IMR-90 (cell line): ENCODE data around the gene SNRPD3. TPM values are rescaled to one million over a fixed set of nuclear protein-coding genes. Genes with fewer than 3 reads are reported as not detected.

Source experiments
- ATAC-seq: fragments of 200-7000 bp; cut with Tn5 transposase; 2 replicates; pipeline ENCODE4 v1.9.1; 2020; ENCODE audit warnings: low read depth, mild to moderate bottlenecking, moderate library complexity
- BruUV-seq: library from RNA; stranded (reverse); fragments of 400-500 nt; replicated peaks from 2 replicates; lab custom pipeline; 2021; lab: Mats Ljungman, UMichigan
- CTCF ChIA-PET: fragments of 300-600 bp; formaldehyde crosslinking; extraction: SDS; loops from one replicate; lab custom pipeline; 2021; ENCODE audit warnings: antibody characterized with exemption; lab: Yijun Ruan, JAX
- POLR2A ChIA-PET: fragments of 300-600 bp; sonication (Branson Sonifier 250); formaldehyde crosslinking; loops from one replicate; lab custom pipeline; 2022; ENCODE audit warnings: antibody characterized with exemption; ENCODE audit not compliant: unreplicated experiment; lab: Charles Lee
- DNase-seq: peaks from one replicate; pipeline ENCODE4 v3.0.0; 2013
- H2AFZ ChIP-seq: replicated peaks from 2 replicates; pipeline ENCODE3; 2013; ENCODE audit warnings: low read length, mild to moderate bottlenecking; ENCODE audit not compliant: poor library complexity
- H2AK5ac ChIP-seq: 2 replicates; pipeline ENCODE4 v1.6.1; 2013; ENCODE audit warnings: low read depth, low read length, inconsistent platforms
- H2AK9ac ChIP-seq: replicated peaks from 2 replicates; pipeline ENCODE3; 2013; ENCODE audit warnings: mild to moderate bottlenecking, low read depth, low read length, moderate library complexity; ENCODE audit not compliant: poor library complexity
- H2BK120ac ChIP-seq: 2 replicates; pipeline ENCODE4 v1.6.1; 2013; ENCODE audit warnings: low read depth, low read length, inconsistent platforms
- H2BK15ac ChIP-seq: 3 replicates; pipeline ENCODE4 v1.6.1; 2013; ENCODE audit warnings: low read depth, low read length, inconsistent platforms
- H2BK20ac ChIP-seq: 2 replicates; pipeline ENCODE4 v1.6.1; 2013; ENCODE audit warnings: low read depth, mild to moderate bottlenecking, inconsistent platforms, low read length, moderate library complexity
- H2BK5ac ChIP-seq: 2 replicates; pipeline ENCODE4 v1.6.1; 2013; ENCODE audit warnings: mild to moderate bottlenecking, low read depth, low read length, inconsistent platforms; ENCODE audit not compliant: poor library complexity, severe bottlenecking
- H3K14ac ChIP-seq: replicated peaks from 2 replicates; pipeline ENCODE4 v1.6.1; 2013; ENCODE audit warnings: low read depth, low read length, inconsistent platforms
- H3K18ac ChIP-seq: 2 replicates; pipeline ENCODE4 v1.6.1; 2013; ENCODE audit warnings: low read depth, low read length, control low read depth
- H3K23ac ChIP-seq: 2 replicates; pipeline ENCODE4 v1.6.1; 2013; ENCODE audit warnings: low read depth, low read length, inconsistent platforms
- H3K27ac ChIP-seq: 2 replicates; pipeline ENCODE4 v1.5.1; 2013; ENCODE audit warnings: mild to moderate bottlenecking, control low read depth, low read length; ENCODE audit not compliant: insufficient read depth
- H3K27me3 ChIP-seq: 2 replicates; pipeline ENCODE4 v1.6.1; 2013; ENCODE audit warnings: low read length; ENCODE audit not compliant: control insufficient read depth, insufficient read depth
- H3K36me3 ChIP-seq: 2 replicates; pipeline ENCODE4 v1.6.1; 2013; ENCODE audit warnings: low read length, mixed read lengths; ENCODE audit not compliant: control insufficient read depth, insufficient read depth
- H3K4ac ChIP-seq: 2 replicates; pipeline ENCODE4 v1.6.1; 2013; ENCODE audit warnings: low read depth, low read length, inconsistent platforms
- H3K4me1 ChIP-seq: 2 replicates; pipeline ENCODE4 v1.6.1; 2013; ENCODE audit warnings: low read length, mixed read lengths; ENCODE audit not compliant: control insufficient read depth, insufficient read depth
- H3K4me2 ChIP-seq: 2 replicates; pipeline ENCODE4 v1.6.1; 2013; ENCODE audit warnings: low read depth, mild to moderate bottlenecking, control low read depth, low read length, moderate library complexity
- H3K4me3 ChIP-seq: 2 replicates; pipeline ENCODE4 v1.5.1; 2013; ENCODE audit warnings: low read depth, mild to moderate bottlenecking, control low read depth, low read length, moderate library complexity; ENCODE audit not compliant: insufficient read depth
- H3K56ac ChIP-seq: 2 replicates; pipeline ENCODE4 v1.6.1; 2013; ENCODE audit warnings: low read length, inconsistent platforms; ENCODE audit not compliant: insufficient read depth; ENCODE audit errors: extremely low read depth
- H3K79me1 ChIP-seq, 2 experiments: 2 replicates each; pipeline ENCODE4 v1.6.1; 2013; ENCODE audit warnings: low read length in 2 of 2, inconsistent platforms in 1 of 2, low read depth in 1 of 2
- H3K9ac ChIP-seq: 2 replicates; pipeline ENCODE4 v1.6.1; 2013; ENCODE audit warnings: low read depth, low read length, control low read depth
- H3K9me1 ChIP-seq: 2 replicates; pipeline ENCODE4 v1.6.1; 2013; ENCODE audit warnings: low read length, inconsistent platforms; ENCODE audit not compliant: insufficient read depth
- H3K9me3 ChIP-seq: 2 replicates; pipeline ENCODE4 v1.6.1; 2013; ENCODE audit warnings: low read length; ENCODE audit not compliant: control insufficient read depth, insufficient read depth
- H4K20me1 ChIP-seq: 2 replicates; pipeline ENCODE4 v1.6.1; 2013; ENCODE audit warnings: low read length, inconsistent platforms; ENCODE audit not compliant: insufficient read depth
- H4K5ac ChIP-seq: 2 replicates; pipeline ENCODE4 v1.6.1; 2013; ENCODE audit warnings: mild to moderate bottlenecking, low read depth, low read length, control low read depth
- H4K8ac ChIP-seq, 2 experiments: 2 replicates each; pipeline ENCODE4 v1.6.1; 2013; ENCODE audit warnings: low read depth in 2 of 2, low read length in 2 of 2, control low read depth in 1 of 2, inconsistent platforms in 1 of 2
- H4K91ac ChIP-seq: 2 replicates; pipeline ENCODE4 v1.6.1; 2013; ENCODE audit warnings: low read depth, low read length, inconsistent platforms; ENCODE audit not compliant: insufficient read depth
- BHLHE40 ChIP-seq: fragments of 150-350 bp; IDR thresholded peaks from 2 replicates; pipeline ENCODE4 v1.6.1; 2016; ENCODE audit warnings: mild to moderate bottlenecking, low read depth, low read length
- CEBPB ChIP-seq: IDR thresholded peaks from 2 replicates; pipeline ENCODE4 v1.6.1; 2012; ENCODE audit warnings: low read depth, low read length, improper control_type of control experiment
- CHD1 ChIP-seq: IDR thresholded peaks from 2 replicates; pipeline ENCODE4 v1.6.1; 2012; ENCODE audit warnings: low read depth, low read length, improper control_type of control experiment
- CTCF ChIP-seq: conservative IDR thresholded peaks from 2 replicates; pipeline ENCODE4 v1.5.1; 2012; ENCODE audit warnings: mild to moderate bottlenecking, low read depth, low read length, improper control_type of control experiment
- MXI1 ChIP-seq: IDR thresholded peaks from 2 replicates; pipeline ENCODE4 v1.6.1; 2012; ENCODE audit warnings: low read depth, mild to moderate bottlenecking, low read length, moderate library complexity, borderline replicate concordance
- SMC3 ChIP-seq: fragments of 150-350 bp; IDR thresholded peaks from 2 replicates; pipeline ENCODE4 v1.6.1; 2016; ENCODE audit warnings: low read depth, mild to moderate bottlenecking, antibody characterized with exemption, low read length, moderate library complexity
- WGBS, 2 experiments: methylation state at CpG; one replicate each; pipeline versions ENCODE4 v1.1.5 to v1.1.7; 2013; ENCODE audit warnings: missing lambda C conversion rate in 2 of 2; ENCODE audit not compliant: insufficient read length in 1 of 2; ENCODE audit errors: extremely low coverage in 2 of 2; 5-methylcytosine and 5-hydroxymethylcytosine counted together
- dilution Hi-C: fragments of 300-500 bp; cut with HindIII; formaldehyde crosslinking; loops from one replicate; pipeline ENCODE4 v1.14.3; 2018; ENCODE audit warnings: low sequenced_read_pairs; ENCODE audit not compliant: unreplicated experiment
- in situ Hi-C: fragments of 300-500 bp; cut with MboI; formaldehyde crosslinking; loops from 3 replicates; pipeline ENCODE4 v1.14.3; 2019; ENCODE audit warnings: low sequenced_read_pairs, inconsistent platforms, mixed read lengths
- intact Hi-C: fragments of 100-400 bp; cut with micrococcal nuclease; formaldehyde crosslinking; loops from 2 replicates; pipeline ENCODE4 v1.10.0; 2022
- polyA plus RNA-seq, 3 experiments: library from polyadenylated mRNA; depleted of rRNA; stranded (reverse); fragments of >200 nt; gene quantifications; 2 replicates each; pipeline ENCODE4 v1.2.3, GENCODE V29; 2012; ENCODE audit warnings: low replicate concordance in 1 of 3
- total RNA-seq: library from RNA; depleted of rRNA; stranded (reverse); fragments of >200 nt; gene quantifications from 2 replicates; pipeline ENCODE4 v1.2.3, GENCODE V29; 2012

The SNRPD3 gene
- total and polyA plus RNA-seq, 2 of the 4 experiments (the other 2 are of a cell fraction): 158 to 283 TPM

- Histone ChIP-seq H4K20me1 (peaks cover 12% of the 10 kb centered on the region; the same call in 1 of the 2 replicates), H3K4me2 (no peak overlapping the region), H2BK5ac (no peak overlapping the region), H3K4me1 (peaks cover 2% of the 10 kb centered on the region; the same call in 1 of the 2 replicates), H3K4ac (no peak overlapping the region), H2AFZ (no peak overlapping the region), H3K36me3 (peaks cover 53% of the 10 kb centered on the region), H3K27me3 (no peaks in the 10 kb centered on the region), H3K23ac (no peak overlapping the region), H3K18ac (no peak overlapping the region), H3K56ac (no peak overlapping the region), H3K9me1 (peaks cover 6% of the 10 kb centered on the region; the same call in 1 of the 2 replicates), H3K27ac (no peak overlapping the region), H4K5ac (no peak overlapping the region), H2BK120ac (no peak overlapping the region), H3K79me1 (peaks cover 6 to 31% of the 10 kb centered on the region in 2 experiments; a peak in 3 of 4 replicates), H3K14ac (no peak overlapping the region), H2AK9ac (no peak overlapping the region), H4K91ac (no peak overlapping the region), H4K8ac (no peak overlapping the region), H3K9ac (no peak overlapping the region), H2BK20ac (no peak overlapping the region), H2BK15ac (no peak overlapping the region), H3K9me3 (no peaks in the 10 kb centered on the region), H2AK5ac (no peak overlapping the region), H3K4me3 (no peak overlapping the region)
- POLR2A ChIA-PET: no interaction called here
- TF ChIP-seq CTCF: no peak
- no peak for TF ChIP-seq CEBPB
- TF ChIP-seq SMC3: no peak
- no peak for TF ChIP-seq BHLHE40
- no peak for TF ChIP-seq CHD1
- TF ChIP-seq MXI1: no peak
- 100% methylated on average over 1 of the region's 6 CpGs; no CpG with 5 or more reads in 1 of the 2 experiments for WGBS, 2 experiments
- ATAC-seq: no peak
- in situ Hi-C loops: no loop called here
- BruUV-seq: no TSS peak
- CTCF ChIA-PET: no interaction called here
- DNase-seq: no peak
- intact Hi-C loops: no loop called here
- dilution Hi-C loops: no loop called here
Observed at GRCh38 chr22:24541681-24542515, 13.9 kb upstream of the SNRPD3 start.
